ENCODE data around the gene ERCC8.
"Not testable (repeated sequence)": the region's sequence is repeated elsewhere in the genome, so short reads cannot be mapped to it uniquely, and the experiment has no call there.

Gene ERCC8

GRCh38 chr5:60944904-60945812 is at the start of gene ERCC8, which contains the start of gene NDUFAF2:
ERCC8 (minus strand) TSS chr5:60945070; CDS start chr5:60945008, 62 bp downstream.
NDUFAF2 (plus strand) TSS chr5:60945205; CDS start chr5:60945256, 51 bp downstream.
- peak; percentile 74 for DNase-seq

- no peak for DNase-seq
Observed at GRCh38 chr5:60993875-60994571, 49.2 kb upstream of the ERCC8 start.

- DNase-seq = no peak
Observed at GRCh38 chr5:60993425-60993824, 48.6 kb upstream of the ERCC8 start.

- no peak for DNase-seq
Observed at GRCh38 chr5:60992871-60993270, 48.0 kb upstream of the ERCC8 start.

GRCh38 chr5:60989790-60990189 is 44.9 kb upstream of the ERCC8 start:
- no peak for DNase-seq

- not testable (repeated sequence) for DNase-seq
Observed at GRCh38 chr5:60982127-60982526, 37.3 kb upstream of the ERCC8 start.

GRCh38 chr5:60980511-60980910 is 35.6 kb upstream of the ERCC8 start:
- no peak for DNase-seq

GRCh38 chr5:60978968-60979367 is 34.1 kb upstream of the ERCC8 start:
- DNase-seq = no peak

- no peak for DNase-seq
Observed at GRCh38 chr5:60977956-60978737, 33.3 kb upstream of the ERCC8 start.

- DNase-seq = no peak
Observed at GRCh38 chr5:60972231-60972630, 27.4 kb upstream of the ERCC8 start.

- DNase-seq = no peak
Observed at GRCh38 chr5:60961685-60962084, 16.8 kb upstream of the ERCC8 start.

- no peak for DNase-seq
Observed at GRCh38 chr5:60960591-60960990, 15.7 kb upstream of the ERCC8 start.

GRCh38 chr5:60959156-60959555 is 14.3 kb upstream of the ERCC8 start:
- no peak for DNase-seq

- no peak for DNase-seq
Observed at GRCh38 chr5:60958712-60959111, 13.8 kb upstream of the ERCC8 start.

- DNase-seq = no peak
Observed at GRCh38 chr5:60958088-60958487, 13.2 kb upstream of the ERCC8 start.

- DNase-seq = no peak
Observed at GRCh38 chr5:60955239-60955638, 10.4 kb upstream of the ERCC8 start.

- DNase-seq = no peak
Observed at GRCh38 chr5:60948738-60949137, 3.9 kb upstream of the ERCC8 start.

- DNase-seq = no peak
Observed at GRCh38 chr5:60945813-60946187, 930 bp upstream of the ERCC8 start.

- no peak for DNase-seq
Observed at GRCh38 chr5:60943624-60944023, 1.2 kb downstream of the ERCC8 start.

- no peak for DNase-seq
Observed at GRCh38 chr5:60929024-60929423, 15.8 kb downstream of the ERCC8 start.

- DNase-seq = no peak
Observed at GRCh38 chr5:60927450-60927849, 17.4 kb downstream of the ERCC8 start.

- no peak for DNase-seq
Observed at GRCh38 chr5:60918466-60918865, 26.4 kb downstream of the ERCC8 start.

GRCh38 chr5:60916646-60917045 is 28.2 kb downstream of the ERCC8 start:
- no peak for DNase-seq

Data from DMS79 (cell line).